ENCODE measurements around the gene FAM83F.
"Not testable (repeated sequence)": the region's sequence is repeated elsewhere in the genome, so short reads cannot be mapped to it uniquely, and the experiment has no call there.

FAM83F gene

GRCh38 chr22:39994566-39995392 lies at the start of gene FAM83F:
Gene FAM83F (plus strand): TSS chr22:39994954. CDS start chr22:39995043, 89 bp downstream.
- peak; percentile 31 for DNase-seq

GRCh38 chr22:39946126-39946502 lies 48.6 kb upstream of the FAM83F start:
- DNase-seq: no peak

- DNase-seq: no peak
Measured at GRCh38 chr22:39946503-39947219, 48.1 kb upstream of the FAM83F start.

GRCh38 chr22:39947220-39948216 lies 47.2 kb upstream of the FAM83F start:
- no peak for DNase-seq

- DNase-seq: no peak
Measured at GRCh38 chr22:39949964-39950737, 44.6 kb upstream of the FAM83F start.

- not testable (repeated sequence) for DNase-seq
Measured at GRCh38 chr22:39951603-39952293, 43.0 kb upstream of the FAM83F start.

GRCh38 chr22:39952347-39952746 lies 42.4 kb upstream of the FAM83F start:
- no peak for DNase-seq

- DNase-seq: no peak
Measured at GRCh38 chr22:39953101-39953500, 41.7 kb upstream of the FAM83F start.

- no peak for DNase-seq
Measured at GRCh38 chr22:39954584-39955055, 40.1 kb upstream of the FAM83F start.

GRCh38 chr22:39955675-39956074 lies 39.1 kb upstream of the FAM83F start:
- no peak for DNase-seq

- no peak for DNase-seq
Measured at GRCh38 chr22:39956932-39957664, 37.7 kb upstream of the FAM83F start.

GRCh38 chr22:39958009-39958711 lies 36.6 kb upstream of the FAM83F start:
- DNase-seq: no peak

- DNase-seq: no peak
Measured at GRCh38 chr22:39958949-39959639, 35.7 kb upstream of the FAM83F start.

- DNase-seq: peak; percentile 45
Measured at GRCh38 chr22:39959640-39960447, 34.9 kb upstream of the FAM83F start, which contains the start of gene TMA7B. Gene TMA7B (plus strand): TSS chr22:39960397. CDS start chr22:39964375, 3,978 bp downstream.

GRCh38 chr22:39960791-39961746 lies 33.7 kb upstream of the FAM83F start:
- DNase-seq: peak; percentile 39

GRCh38 chr22:39962071-39962470 lies 32.7 kb upstream of the FAM83F start:
- no peak for DNase-seq

- no peak for DNase-seq
Measured at GRCh38 chr22:39965748-39966147, 29.0 kb upstream of the FAM83F start.
